HepG2 (cell line): Measurements from ENCODE around the gene TM4SF5. TPM values are rescaled to one million over a fixed set of nuclear protein-coding genes. Genes with fewer than 3 reads are reported as not detected.
A peak's percentile ranks its signal among the peaks of the same experiment; 100 is the strongest.

Experiments used
- CBX2 ChIP-seq, 2 experiments: fragments of 200-600 bp in 1 of 2; sonication (generic); formaldehyde crosslinking in 1 of 2; IDR thresholded peaks; 2 replicates each; pipeline versions ENCODE4 v1.7.0 to v1.8.1; 2018 to 2022; ENCODE audit warnings: low read depth in 2 of 2, low read length in 1 of 2, mild to moderate bottlenecking in 1 of 2, missing genetic modification reagents in 1 of 2
- CEBPB ChIP-seq: IDR thresholded peaks from 2 replicates; pipeline ENCODE4 v1.6.1; 2011; ENCODE audit warnings: low read depth, low read length, improper control_type of control experiment, borderline replicate concordance
- EP300 ChIP-seq, 3 experiments: sonication (generic) in 1 of 3; formaldehyde crosslinking in 1 of 3; IDR thresholded peaks; 2 replicates each; pipeline versions ENCODE4 v1.5.1 to v1.6.1; 2011 to 2020; ENCODE audit warnings: low read depth in 2 of 3, low read length in 2 of 3, borderline replicate concordance in 1 of 3, improper control_type of control experiment in 1 of 3, mild to moderate bottlenecking in 1 of 3, missing genetic modification reagents in 1 of 3, moderate library complexity in 1 of 3
- FOXP1 ChIP-seq, 2 experiments: fragments of 450-650 bp in 1 of 2; IDR thresholded peaks; 2 replicates each; pipeline ENCODE4 v1.6.1; 2017 to 2018; ENCODE audit warnings: antibody characterized with exemption in 1 of 2
- MAZ ChIP-seq, 2 experiments: sonication (generic) in 1 of 2; formaldehyde crosslinking in 1 of 2; IDR thresholded peaks; 2 replicates each; pipeline versions ENCODE4 v1.5.0 to v1.6.1; 2012 to 2020; ENCODE audit warnings: low read depth in 2 of 2, mild to moderate bottlenecking in 2 of 2, borderline replicate concordance in 1 of 2, improper control_type of control experiment in 1 of 2, low read length in 1 of 2, missing genetic modification reagents in 1 of 2, moderate library complexity in 1 of 2
- NFIC ChIP-seq: IDR thresholded peaks from 2 replicates; pipeline ENCODE4 v1.6.1; 2012; ENCODE audit warnings: mild to moderate bottlenecking, low read length, inconsistent platforms
- NKX3-1 ChIP-seq: sonication (generic); formaldehyde crosslinking; IDR thresholded peaks from 2 replicates; pipeline ENCODE4 v1.5.0; 2020; ENCODE audit warnings: missing genetic modification reagents
- SOX13 ChIP-seq, 3 experiments: fragments of 450-650 bp in 1 of 3; sonication (generic) in 1 of 3; formaldehyde crosslinking in 1 of 3; IDR thresholded peaks in 2 of 3; conservative IDR thresholded peaks in 1 of 3; 2 replicates each; pipeline versions ENCODE4 v1.5.0 to v1.6.1; 2016 to 2020; ENCODE audit warnings: antibody characterized with exemption in 1 of 3, mild to moderate bottlenecking in 1 of 3, missing compliant biosample characterization in 1 of 3, missing genetic modification reagents in 1 of 3, moderate library complexity in 1 of 3
- ZC3H4 ChIP-seq: sonication (generic); formaldehyde crosslinking; IDR thresholded peaks from 2 replicates; pipeline ENCODE4 v1.4.0; 2020; ENCODE audit warnings: missing genetic modification reagents, borderline replicate concordance
- ZNF292 ChIP-seq: sonication (generic); formaldehyde crosslinking; IDR thresholded peaks from 2 replicates; pipeline ENCODE4 v1.8.1; 2022; ENCODE audit warnings: mild to moderate bottlenecking, low read depth, missing genetic modification reagents, borderline replicate concordance
- ZNF547 ChIP-seq: sonication (generic); formaldehyde crosslinking; IDR thresholded peaks from 2 replicates; pipeline ENCODE4 v1.5.1; 2020; ENCODE audit warnings: mild to moderate bottlenecking, missing genetic modification reagents
- ZNF614 ChIP-seq: IDR thresholded peaks from 2 replicates; pipeline ENCODE4 v1.6.1; 2018; ENCODE audit warnings: missing biosample characterization, missing genetic modification reagents, inconsistent platforms, borderline replicate concordance
- ZNF672 ChIP-seq: sonication (generic); formaldehyde crosslinking; IDR thresholded peaks from 2 replicates; pipeline ENCODE4 v1.8.1; 2022; ENCODE audit warnings: missing genetic modification reagents
- ZSCAN25 ChIP-seq: sonication (generic); formaldehyde crosslinking; IDR thresholded peaks from 2 replicates; pipeline ENCODE4 v1.8.0; 2022; ENCODE audit warnings: mild to moderate bottlenecking, missing genetic modification reagents
- polyA plus RNA-seq, 8 experiments: library from polyadenylated mRNA; depleted of rRNA in 3 of 8; stranded (reverse) in 7 of 8; unstranded in 1 of 8; fragments of >200 nt; fragmentation: Illumina TruSeq in 4 of 8; extraction: Trizol in 4 of 8; gene quantifications; 2 replicates each; pipeline versions ENCODE4 v1.2.1 to v1.2.3, GENCODE V29; 2011 to 2016; ENCODE audit warnings: low read depth in 4 of 8, missing spikeins in 1 of 8, mixed read lengths in 1 of 8; ENCODE audit not compliant: insufficient read depth in 1 of 8
- total RNA-seq, 5 experiments: library from RNA; depleted of rRNA; stranded (reverse); fragments of >200 nt; fragmentation: Illumina TruSeq; extraction: Trizol; gene quantifications; 2 replicates each; pipeline ENCODE4 v1.2.3, GENCODE V29; 2016; ENCODE audit warnings: low read depth in 1 of 5
- TF ChIP-seq, protein P1 (sequence below): sonication (generic); formaldehyde crosslinking; IDR thresholded peaks from 2 replicates; pipeline ENCODE4 v1.4.0; 2020; ENCODE audit warnings: low read depth, mild to moderate bottlenecking, missing genetic modification reagents
- TF ChIP-seq, protein P2 (sequence below): sonication (generic); formaldehyde crosslinking; IDR thresholded peaks from 2 replicates; pipeline ENCODE4 v1.5.1; 2020; ENCODE audit warnings: mild to moderate bottlenecking, missing genetic modification reagents, moderate library complexity
- TF ChIP-seq, protein P3 (sequence below): sonication (generic); formaldehyde crosslinking; IDR thresholded peaks from 2 replicates; pipeline ENCODE4 v1.5.0; 2020; ENCODE audit warnings: mild to moderate bottlenecking, missing genetic modification reagents

The TM4SF5 gene
- total and polyA plus RNA-seq, 2 of the 13 experiments (the other 11 are each of a cell fraction or from before 2014, with no cell fraction given) = 30.1 to 126 TPM

DNA sequence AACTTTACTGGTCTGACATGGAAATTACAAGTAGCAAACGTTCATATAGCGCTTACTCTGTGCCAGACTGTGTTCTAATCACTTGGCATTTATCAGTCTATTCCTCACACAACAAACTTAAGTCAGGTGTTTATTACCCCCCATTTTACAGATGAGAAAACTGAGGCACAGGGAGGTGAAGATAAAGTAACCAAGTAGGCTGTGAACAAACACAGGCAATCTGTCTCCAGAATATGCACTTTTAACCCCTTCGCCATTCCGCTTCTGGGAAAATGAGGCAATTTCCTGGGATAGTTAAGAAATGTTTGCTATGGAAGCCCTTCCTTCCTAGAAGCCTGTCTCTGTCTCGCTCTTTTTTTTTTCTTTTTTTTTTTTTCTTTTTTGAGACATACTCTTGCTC lies 19.8 kb upstream of the TM4SF5 start (continued):
- TF ChIP-seq, protein P1, sequence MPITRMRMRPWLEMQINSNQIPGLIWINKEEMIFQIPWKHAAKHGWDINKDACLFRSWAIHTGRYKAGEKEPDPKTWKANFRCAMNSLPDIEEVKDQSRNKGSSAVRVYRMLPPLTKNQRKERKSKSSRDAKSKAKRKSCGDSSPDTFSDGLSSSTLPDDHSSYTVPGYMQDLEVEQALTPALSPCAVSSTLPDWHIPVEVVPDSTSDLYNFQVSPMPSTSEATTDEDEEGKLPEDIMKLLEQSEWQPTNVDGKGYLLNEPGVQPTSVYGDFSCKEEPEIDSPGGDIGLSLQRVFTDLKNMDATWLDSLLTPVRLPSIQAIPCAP (CRISPR knock-in tag) = no peak
- no peak for TF ChIP-seq SOX13 (IDR thresholded peaks at IDR 0.05)
- peak in 1 of 2 experiments; percentile 38; a peak in 1 of 4 replicates for TF ChIP-seq SOX13 (CRISPR knock-in tag; conservative IDR thresholded peaks at IDR 0.05 in 1 of 2, IDR thresholded peaks at IDR 0.05 in 1 of 2)
- TF ChIP-seq ZNF672 (CRISPR knock-in tag) = no peak
- TF ChIP-seq FOXP1 (IDR thresholded peaks at IDR 0.05) = no peak
- peak; percentile 17; the same call in 1 of the 2 replicates for TF ChIP-seq FOXP1 (CRISPR knock-in tag; IDR thresholded peaks at IDR 0.05)
- no peak for TF ChIP-seq ZNF614 (CRISPR knock-in tag)
- TF ChIP-seq ZC3H4 (CRISPR knock-in tag) = no peak
- no peak for TF ChIP-seq MAZ (IDR thresholded peaks at IDR 0.05; ENCODE audit: borderline replicate concordance, low read depth, low read length)
- no peak for TF ChIP-seq MAZ (CRISPR knock-in tag; IDR thresholded peaks at IDR 0.05; ENCODE audit: low read depth)
- no peak for TF ChIP-seq ZNF547
- TF ChIP-seq ZNF292 = no peak
- TF ChIP-seq, protein P2, sequence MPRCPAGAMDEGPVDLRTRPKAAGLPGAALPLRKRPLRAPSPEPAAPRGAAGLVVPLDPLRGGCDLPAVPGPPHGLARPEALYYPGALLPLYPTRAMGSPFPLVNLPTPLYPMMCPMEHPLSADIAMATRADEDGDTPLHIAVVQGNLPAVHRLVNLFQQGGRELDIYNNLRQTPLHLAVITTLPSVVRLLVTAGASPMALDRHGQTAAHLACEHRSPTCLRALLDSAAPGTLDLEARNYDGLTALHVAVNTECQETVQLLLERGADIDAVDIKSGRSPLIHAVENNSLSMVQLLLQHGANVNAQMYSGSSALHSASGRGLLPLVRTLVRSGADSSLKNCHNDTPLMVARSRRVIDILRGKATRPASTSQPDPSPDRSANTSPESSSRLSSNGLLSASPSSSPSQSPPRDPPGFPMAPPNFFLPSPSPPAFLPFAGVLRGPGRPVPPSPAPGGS (CRISPR knock-in tag) = no peak
- TF ChIP-seq, protein P3, sequence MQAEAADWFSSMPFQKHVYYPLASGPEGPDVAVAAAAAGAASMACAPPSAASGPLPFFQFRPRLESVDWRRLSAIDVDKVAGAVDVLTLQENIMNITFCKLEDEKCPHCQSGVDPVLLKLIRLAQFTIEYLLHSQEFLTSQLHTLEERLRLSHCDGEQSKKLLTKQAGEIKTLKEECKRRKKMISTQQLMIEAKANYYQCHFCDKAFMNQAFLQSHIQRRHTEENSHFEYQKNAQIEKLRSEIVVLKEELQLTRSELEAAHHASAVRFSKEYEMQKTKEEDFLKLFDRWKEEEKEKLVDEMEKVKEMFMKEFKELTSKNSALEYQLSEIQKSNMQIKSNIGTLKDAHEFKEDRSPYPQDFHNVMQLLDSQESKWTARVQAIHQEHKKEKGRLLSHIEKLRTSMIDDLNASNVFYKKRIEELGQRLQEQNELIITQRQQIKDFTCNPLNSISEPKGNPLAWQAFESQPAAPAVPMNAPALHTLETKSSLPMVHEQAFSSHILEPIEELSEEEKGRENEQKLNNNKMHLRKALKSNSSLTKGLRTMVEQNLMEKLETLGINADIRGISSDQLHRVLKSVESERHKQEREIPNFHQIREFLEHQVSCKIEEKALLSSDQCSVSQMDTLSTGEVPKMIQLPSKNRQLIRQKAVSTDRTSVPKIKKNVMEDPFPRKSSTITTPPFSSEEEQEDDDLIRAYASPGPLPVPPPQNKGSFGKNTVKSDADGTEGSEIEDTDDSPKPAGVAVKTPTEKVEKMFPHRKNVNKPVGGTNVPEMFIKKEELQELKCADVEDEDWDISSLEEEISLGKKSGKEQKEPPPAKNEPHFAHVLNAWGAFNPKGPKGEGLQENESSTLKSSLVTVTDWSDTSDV (CRISPR knock-in tag) = no peak
- TF ChIP-seq CEBPB = peak; percentile 89
- no peak for TF ChIP-seq NFIC
- TF ChIP-seq ZSCAN25 (CRISPR knock-in tag) = no peak
- peak in 1 of 2 experiments; percentile 64; a peak in 1 of 4 replicates for TF ChIP-seq EP300 (IDR thresholded peaks at IDR 0.05; ENCODE audit: low read depth in 2 of 2, low read length in 2 of 2)
- TF ChIP-seq EP300 (CRISPR knock-in tag; IDR thresholded peaks at IDR 0.05; ENCODE audit: borderline replicate concordance) = no peak
- TF ChIP-seq CBX2 (IDR thresholded peaks at IDR 0.05; ENCODE audit: low read depth, low read length) = no peak
- TF ChIP-seq CBX2 (CRISPR knock-in tag; IDR thresholded peaks at IDR 0.05; ENCODE audit: low read depth) = no peak
- TF ChIP-seq NKX3-1 (CRISPR knock-in tag) = no peak
